HG02840 (cell line): ENCODE data around the gene CAMK1D.

Experiments used
- ATAC-seq: cut with Tn5 transposase; IDR thresholded peaks from one replicate; pipeline ENCODE4 v1.9.1; 2021; ENCODE audit warnings: mild to moderate bottlenecking, moderate library complexity, moderate number of reproducible peaks; ENCODE audit not compliant: unreplicated experiment, low FRiP score

Gene CAMK1D

DNA sequence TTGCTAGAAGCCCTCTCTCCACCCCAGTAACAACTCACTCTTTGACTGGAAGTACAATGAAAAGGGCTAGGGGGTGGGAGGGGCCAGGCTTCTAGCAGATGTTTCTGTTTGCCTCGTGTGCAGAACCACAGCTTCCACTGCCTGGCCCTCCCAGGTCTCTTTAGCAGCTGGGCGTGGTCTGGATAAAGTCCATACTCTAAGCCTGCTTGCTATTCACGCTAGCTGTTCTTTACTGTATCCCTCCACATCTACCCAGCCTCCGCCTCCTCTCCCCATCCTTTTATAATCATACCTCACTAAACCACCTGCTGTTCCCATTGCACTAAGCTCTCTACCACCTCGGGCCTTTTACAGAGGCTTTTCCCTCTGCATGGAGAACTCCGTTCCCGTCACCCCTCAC is 288.8 kb downstream of the CAMK1D start:
- no peak for ATAC-seq

DNA sequence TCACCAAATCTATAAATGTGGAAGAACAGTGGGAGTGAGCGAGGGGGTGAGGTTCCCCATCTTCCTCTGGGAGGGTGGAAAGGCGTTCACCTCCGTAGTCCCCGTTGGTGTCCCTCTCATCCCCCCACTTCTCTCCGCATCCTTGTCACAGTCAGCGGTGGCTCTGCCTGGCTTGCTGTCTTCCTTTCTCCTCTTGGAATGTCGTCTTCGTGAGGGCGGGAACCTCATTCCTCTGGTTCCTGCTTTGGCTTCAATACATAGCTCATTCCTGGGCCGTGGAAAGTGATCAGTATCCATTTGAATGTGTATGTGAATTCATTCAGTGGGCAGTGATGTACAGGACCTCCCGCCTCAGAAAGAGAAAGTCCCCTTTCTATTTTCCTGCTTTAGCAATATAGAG is 289.4 kb downstream of the CAMK1D start:
- no peak for ATAC-seq

DNA sequence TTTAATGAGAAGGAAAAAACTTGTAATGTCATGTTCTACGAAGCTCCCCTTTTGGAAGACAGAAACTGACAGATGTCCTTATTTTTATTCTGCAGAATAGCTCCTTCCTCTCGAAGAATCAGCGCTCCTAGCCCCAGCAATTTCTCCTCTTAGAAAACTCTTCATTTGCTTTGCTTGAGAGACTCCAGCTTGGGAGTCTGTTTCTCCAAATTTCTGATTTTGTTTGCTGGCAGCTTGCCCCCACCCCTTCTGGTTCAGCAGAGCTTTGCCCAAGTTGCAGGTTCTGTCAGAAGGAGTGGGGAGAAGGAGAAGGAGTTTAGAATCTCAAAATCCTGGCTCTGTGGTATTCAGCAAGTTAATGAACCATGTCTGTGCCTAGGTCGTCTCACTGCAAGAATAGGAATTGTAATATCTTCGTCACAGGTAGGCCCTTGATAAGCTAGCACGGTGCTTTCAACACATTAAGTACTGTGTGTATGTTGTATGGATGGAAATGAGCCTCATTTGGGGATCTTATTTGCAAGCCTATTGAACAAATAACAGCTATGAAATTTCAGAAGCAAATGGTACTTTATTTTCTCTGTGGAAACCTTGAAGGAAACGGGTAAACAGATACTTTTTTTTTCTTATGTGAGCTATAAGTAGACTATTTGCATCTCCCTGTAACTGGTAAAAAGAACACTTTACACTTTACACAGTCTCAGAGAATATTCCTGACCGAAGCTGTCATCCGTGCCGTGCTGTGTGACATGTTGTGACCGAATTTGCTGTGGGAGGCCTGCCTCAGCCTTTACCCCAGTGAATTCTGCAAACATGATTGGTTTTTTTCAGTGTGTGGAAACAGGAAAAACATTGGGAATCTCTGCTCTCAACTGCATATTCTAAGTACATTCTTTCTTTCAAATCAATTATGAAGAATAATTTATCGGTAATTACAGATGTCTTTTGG is 290.9 kb downstream of the CAMK1D start:
- ATAC-seq, result no peak

DNA sequence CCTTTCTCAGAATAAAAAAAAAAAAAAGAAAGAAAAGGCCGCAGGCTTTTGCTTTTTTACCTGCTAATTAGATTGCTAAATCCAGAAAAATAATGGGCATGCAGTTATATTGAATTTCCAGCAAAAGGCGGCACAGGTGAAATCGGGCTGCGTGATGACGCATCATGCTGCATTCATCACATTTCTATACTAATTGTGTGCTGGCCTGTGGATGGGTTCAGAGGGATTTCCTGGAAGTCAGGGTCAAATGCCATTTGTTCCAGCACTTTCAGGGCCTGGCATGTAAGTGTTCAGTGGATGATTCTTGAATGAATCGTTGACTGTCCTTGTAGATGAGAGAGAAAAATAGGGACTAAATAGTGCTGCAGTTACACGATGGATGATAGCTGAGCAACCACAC is 292.7 kb downstream of the CAMK1D start:
- ATAC-seq, result no peak

DNA sequence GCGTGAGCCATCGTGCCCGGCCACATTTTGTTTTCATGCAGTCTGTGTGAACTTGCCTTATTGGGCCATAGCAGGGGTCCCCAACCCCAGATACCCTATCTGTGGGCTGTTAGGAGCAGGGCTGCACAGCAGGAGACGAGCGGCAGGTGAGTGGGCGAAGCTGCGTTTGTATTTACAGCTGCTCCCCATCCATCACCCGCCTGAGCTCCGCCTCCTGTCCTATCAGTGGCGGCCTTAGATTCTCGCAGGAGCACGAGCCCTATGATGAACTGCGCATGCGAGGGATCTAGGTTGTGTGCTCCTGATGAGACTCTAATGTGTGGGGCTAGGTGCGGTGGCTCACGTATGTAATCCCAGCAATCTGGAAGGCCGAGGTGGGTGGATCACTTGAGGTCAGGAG is 293.9 kb downstream of the CAMK1D start:
- no peak for ATAC-seq

DNA sequence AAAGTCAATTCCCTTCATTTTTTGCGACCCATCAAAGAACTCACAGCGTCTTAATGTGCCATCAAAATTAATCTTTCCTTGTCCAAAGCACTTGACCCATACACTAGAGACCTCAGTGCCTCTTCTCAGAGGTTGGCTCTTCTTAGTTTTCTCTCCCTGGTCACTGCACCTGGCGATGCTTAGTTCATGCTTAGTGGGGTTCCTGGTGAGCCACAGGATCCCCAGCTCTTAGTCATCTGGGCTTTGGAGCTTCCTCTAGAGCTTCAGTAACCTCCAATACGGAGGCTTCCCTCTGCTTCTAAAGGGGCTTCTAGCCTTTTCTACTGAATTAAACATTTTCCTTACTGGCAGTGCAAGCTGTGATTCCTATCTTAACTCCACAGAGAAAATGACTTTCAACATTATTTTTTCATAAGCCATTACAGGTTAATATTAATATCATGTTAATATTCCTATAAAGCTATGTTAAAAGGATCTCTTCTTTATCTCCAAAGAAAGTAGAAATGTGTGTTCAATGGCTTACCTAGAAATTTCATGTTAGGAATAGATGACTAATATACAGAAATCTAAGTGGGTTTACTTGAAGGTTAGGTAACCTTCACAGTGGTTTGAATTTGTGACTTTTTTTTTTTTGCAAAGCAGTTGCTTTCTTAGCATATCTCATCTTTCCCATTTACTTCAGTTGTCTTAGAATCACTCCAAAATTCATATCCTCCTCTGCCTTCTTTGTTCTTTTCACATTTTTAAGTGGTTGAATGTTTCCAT is 295.2 kb downstream of the CAMK1D start:
- ATAC-seq, result no peak

DNA sequence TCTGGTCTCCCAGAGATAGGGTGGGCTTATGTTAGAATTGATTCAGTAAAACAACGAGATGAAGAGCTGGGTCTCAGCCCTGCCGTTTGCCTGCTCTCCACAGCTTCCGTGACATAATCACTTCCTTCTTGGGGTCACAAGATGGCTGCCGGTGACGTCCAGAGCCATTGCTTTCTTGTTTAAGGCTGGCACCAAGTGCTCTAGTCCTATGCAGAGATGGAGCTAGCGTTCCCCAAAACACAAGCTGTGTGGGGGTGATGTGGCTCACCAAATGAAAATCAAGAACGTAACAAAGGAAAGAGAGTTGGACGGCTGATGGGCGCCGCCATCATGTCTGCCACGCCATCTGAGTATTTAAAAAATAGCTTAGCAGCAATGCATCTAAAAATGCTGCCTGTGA is 296.1 kb downstream of the CAMK1D start:
- no peak for ATAC-seq

DNA sequence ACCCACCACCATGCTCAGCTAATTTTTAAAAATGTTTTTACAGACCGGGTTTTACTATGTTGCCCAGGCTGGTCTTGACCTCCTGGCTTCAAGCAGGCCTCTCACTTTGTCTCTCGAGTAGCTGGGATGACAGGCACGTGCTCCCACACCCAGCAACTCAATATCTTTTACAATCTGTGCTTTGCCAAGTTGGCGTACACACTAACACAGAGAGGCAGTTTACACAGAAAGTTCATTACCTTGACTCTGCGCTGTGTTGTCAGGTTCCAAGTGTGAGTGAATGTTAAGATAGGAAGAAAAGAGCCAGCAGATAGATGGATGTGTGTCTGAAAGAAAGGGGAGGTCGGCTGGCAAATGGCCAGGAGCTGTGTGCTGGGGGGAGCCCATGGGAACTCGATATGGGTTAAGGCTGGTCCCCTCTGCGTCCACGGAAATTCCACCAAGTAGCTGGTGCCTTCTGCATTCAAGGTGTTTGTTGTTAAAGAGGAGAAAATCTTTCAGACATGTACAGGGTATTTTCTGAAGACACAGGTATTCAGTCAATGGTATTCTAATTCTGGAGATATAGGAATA is 299.8 kb downstream of the CAMK1D start:
- ATAC-seq, result no peak

DNA sequence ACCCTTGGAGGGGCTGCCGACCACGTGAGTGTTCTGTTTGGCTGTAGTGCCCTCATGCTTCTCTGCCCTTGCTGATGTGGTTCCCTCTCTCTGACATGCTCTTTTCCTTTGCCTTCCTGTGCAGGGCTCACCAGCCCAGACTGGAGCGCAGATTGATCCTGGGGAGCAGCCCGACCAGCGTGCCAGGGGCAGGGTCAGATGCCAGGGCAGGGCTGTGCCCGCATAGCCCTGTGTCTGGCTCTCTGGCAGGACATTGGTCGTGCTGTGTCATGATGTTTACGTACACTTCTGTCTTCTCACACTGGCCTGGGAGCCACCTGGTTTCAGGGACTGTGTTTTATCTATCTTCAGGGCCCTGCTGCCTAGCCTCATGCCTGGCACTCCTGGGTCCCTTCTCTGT is 300.8 kb downstream of the CAMK1D start:
- ATAC-seq, result no peak

DNA sequence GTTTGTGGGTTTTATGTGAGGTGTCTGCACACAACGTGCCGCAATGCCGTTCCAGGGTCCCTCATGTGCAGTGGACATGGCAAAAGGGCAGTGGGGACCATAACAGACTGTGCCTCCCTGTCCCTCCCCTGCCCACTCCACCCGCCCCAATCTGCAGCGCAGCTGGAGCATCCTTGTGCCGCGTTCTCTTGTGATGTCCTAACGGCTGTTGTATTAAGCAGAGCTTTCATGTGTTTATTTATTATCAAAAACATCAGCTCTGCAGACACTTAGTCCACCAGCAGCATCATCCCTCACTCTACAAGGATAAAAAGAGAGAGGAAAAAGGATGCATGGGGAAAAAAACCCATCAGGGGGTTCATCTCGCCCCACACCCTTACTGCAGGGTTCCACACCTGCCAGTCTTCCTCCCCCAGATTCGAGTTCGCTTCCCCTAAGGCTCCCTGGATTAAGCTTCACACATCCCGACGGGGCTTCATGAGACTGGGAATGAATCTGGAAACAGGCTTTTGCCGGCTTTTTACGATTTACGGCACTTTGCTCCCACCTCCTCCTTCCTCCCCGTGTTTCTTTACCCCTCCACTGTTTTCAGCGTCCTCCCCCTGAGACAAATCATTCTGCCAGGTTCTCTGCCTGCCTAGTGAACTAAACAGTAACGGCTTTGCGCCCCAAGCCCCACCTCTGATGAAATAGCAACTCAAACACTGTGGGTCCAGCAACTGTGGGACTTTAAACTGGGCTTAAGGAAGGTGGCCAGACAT is 301.4 kb downstream of the CAMK1D start:
- no peak for ATAC-seq

DNA sequence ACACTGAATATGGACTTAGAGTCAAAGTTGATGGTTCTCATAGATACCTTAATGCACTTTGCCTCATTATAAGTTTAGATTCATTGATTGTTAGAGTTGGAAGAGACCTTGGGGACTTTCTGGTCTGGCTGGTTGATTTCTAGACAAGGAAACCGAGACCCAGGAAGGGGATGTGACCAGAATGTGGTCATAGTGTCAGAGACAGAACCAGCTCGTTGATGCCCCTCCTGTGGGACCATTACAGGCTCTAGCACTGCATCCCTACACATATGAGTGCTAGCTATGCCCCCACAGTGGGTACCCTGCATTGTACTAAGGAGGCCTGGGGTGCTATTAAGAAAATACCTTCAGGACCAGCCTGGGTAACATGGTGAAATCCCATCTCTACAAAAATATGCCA is 306.6 kb downstream of the CAMK1D start:
- no peak for ATAC-seq

DNA sequence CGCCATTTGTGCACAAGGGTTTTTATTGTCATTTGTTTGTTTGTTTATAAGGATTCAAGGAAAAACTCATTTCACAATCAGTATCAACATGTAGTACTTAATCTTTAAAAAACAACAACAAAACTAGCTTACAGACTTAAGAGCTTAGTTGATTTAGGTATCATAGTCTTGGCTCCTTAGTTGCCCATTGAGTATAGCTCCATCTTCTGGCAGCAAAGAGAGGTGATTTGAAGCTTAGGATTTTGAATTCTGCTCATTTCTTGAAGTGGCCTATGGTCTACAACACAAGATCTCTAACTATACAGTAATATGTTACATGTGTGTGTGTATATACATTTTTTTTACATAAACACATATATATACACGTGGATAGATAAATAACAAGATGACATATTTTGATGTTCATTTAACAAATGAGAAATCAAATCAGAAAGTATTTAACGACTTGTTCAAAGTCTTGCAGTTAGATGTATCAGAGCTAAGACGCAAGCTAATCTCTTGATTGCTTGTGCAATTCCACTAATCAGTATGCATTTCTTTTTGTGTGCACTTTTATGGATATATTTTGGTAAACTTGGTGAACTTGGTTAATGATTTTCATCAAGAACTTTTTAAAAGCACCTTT is 307.3 kb downstream of the CAMK1D start:
- ATAC-seq, result no peak

DNA sequence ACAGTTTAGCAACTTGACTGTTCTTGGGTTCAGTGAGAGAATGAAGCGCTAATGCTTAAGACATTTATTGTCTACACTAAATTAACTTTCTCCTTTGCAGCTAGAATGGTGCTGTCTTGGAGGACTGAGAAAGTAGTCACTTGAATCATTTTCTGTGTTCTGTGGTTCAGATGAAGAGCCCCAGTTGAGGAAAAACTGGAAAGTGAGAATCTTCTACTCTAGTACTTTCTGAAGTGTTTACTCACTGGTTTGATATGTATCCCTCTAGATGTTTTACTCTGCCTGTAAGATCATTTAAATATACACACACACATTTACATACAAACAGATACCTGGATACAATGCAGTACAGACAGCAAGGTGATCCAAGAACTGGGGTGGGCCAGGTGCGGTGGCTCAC is 308.1 kb downstream of the CAMK1D start:
- no peak for ATAC-seq

DNA sequence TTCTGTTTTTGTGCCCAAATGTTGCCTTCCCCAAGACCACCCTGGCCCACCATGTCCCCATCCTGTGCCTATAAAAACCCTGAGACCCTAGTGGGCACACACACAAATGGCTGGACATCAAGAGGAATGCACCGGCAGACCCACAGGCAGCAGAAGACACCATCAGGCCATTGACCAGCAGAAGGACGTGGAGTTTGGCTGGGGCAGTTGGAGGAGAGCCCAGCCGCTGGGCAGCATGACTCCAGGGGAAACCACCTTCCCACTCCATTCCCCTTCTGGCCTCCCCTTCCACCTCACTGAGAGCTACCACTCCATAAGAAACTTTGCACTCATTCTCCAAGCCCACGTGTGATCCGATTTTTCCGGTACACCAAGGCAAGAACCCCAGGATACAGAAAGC is 309.2 kb downstream of the CAMK1D start:
- no peak for ATAC-seq

DNA sequence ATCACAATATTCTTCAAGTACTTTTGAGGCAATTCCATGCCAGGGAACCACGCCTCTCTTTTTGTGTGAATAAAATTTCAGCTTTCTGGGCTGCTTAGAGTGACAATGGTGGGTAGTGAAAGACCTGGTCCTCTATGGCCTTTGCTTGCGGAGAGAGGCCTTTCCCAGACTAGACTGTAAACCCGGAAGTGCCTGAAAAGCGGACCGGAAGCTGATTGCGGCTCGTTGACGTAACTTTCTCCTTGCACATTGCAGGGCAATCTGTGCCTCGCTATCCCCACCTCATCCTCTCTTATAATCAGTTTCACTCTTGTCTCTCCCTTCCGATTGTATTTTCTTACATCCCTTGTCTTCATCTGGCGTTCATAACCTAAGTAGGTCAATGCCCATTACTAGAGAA is 310.4 kb downstream of the CAMK1D start:
- no peak for ATAC-seq

DNA sequence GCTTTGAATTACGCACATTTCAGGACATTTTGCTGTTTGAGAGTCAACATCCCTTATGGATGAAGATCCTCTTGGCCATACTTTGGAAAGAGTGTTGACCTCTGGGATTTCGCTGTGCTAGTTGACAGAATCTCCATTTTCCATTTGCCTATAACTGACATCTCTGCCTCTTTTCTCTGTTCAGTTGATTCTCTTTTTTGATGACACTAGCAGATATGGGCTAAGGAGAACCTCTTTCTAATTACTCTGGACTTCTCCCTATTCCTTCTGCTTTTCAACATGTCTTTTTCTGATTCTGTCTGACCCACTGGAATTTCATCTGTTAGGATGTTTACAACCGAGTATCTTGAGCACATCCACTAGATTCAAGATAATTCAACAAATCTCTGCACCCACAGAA is 311.5 kb downstream of the CAMK1D start:
- ATAC-seq, result no peak

DNA sequence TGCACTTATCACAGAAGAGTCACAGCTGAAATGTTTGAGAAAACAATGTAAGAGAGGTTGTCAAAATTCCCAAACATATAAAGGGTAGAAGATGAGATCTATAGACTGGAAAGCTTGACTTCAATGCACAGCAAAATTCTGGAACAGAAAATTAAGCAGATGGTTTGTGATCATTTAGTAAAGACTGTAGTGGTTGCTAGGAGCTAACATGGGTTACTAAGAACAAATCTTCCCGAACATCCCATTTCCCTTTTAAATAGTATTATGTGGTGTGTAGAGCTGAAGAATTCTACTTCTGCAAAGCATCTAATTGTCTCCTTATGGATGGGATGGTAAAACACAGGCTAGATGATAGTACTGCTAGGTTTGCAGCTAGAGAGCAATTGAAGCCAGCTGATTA is 312.3 kb downstream of the CAMK1D start:
- ATAC-seq, result no peak

DNA sequence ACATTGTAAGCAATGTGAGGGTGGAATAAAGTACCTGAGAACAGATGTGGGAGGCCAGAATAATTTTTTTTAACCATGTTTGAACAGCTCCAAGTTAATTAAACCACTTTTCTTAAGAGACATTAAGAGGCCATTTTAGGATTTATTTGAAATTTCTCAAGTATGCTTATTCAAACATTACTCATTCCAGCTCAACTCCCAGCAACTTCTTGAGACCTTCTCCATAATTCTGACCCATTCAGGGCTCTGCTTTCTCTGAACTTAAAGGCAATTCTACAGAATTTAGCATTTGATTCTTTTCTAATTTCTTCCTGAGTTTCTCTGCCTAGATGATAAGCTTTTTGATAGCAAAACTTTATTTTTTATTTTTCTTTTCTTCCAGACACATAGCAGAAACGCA is 314.5 kb downstream of the CAMK1D start:
- ATAC-seq, result no peak

DNA sequence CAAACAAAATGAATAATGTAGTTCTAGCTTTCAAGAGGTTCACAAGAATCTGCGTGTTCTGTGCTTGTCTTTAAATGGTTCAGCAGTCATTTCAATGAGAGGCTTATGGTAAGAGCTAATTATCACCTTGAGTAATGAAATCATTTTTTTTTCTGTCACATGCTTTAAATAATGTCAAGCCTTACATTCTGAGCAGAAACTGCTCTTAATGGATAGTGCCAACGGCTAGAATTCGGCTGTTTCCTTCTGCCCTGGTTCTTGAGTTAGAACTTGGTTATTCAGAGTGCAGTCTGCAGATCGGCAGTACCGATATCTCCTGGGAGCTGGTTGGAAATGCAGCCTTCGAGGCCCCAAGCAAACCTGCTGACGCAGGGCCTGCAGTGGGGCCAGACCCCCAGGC is 316.2 kb downstream of the CAMK1D start:
- ATAC-seq, result no peak

DNA sequence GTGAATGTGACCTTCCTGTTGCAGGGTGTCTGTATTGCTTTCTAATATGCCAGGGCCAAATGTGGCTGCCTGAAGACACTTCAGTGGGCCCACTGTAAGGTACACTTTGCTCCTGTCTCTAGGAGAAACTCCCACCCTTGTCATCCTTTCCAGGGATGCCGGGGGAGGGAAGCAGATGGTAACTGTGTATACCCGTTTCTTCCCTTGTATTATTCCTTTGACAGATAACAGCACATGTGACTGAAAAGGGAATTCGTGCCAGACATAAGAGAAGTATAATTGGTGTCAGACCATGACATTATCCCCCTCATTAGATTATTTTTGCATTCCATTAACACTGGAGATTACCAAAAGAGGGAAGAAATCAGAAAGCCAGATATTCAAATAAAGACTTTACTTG is 317.7 kb downstream of the CAMK1D start:
- no peak for ATAC-seq
